ENCODE data around the gene AP3B2.

AP3B2 gene

DNA sequence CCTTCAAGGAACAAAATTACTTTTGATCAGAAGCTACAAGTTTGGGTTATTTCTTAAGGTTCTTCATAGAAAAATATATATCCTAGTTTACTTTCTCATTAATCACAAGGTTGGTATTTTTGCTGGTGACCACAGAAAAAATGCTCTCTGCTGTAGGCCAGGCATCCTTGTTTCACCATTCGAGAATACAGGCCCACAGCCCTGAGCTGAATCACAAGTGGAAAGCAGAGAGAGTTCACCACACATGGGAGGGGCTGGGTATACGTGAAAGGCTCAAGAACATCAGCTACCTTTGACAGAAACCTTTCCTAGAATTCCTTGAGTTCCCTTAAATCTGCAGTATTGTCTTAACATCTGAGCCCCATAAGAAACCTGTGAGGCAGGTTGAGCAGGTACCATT is 85.7 kb downstream of the AP3B2 start:
- H3K4me3 ChIP-seq (ENCODE audit: low read length) = no peak overlapping the region
- TF ChIP-seq ZNF274 (IDR thresholded peaks at IDR 0.05; ENCODE audit: low read depth, low read length) = no peak

DNA sequence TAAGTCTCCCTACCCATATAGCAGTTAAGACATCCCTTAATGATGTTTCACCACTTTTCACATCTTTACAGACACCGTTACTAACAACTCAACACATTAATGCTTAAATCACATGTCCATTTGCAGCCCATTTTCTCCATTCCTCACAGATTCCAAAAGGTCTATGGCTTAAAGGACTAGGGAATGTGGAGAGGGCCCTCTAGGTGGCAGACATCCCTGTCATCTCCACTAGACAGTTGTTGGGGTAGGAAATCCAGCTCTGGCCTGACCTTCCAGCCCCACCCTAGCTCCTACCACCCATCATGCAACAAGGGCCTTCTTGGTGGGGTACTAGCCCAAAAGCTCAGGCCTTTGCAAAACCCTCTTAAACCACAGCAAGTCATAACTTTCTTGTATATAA is 87.7 kb downstream of the AP3B2 start:
- no peak overlapping the region for H3K4me3 ChIP-seq (ENCODE audit: low read length)
- TF ChIP-seq ZNF274 (IDR thresholded peaks at IDR 0.05; ENCODE audit: low read depth, low read length) = no peak

DNA sequence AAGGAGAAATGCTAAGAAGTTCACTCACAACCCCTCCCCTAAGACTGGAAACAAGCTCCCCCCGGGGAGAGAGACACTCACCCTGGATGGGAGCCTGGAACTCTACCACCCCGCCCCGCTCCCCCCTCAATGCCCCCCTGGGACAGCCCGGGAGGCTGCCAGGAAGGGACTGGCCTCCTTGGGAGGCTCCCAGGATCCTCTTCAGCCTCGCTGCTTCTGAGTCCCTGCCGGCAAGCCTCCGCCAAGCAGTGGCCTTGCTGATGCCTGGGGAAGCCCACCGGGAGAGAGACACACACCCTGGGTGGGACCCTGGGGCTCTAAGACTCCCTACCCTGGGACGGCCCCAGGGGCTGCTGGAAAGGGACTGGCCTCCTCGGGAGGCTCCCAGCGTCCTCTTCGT is 95.9 kb downstream of the AP3B2 start:
- H3K4me3 ChIP-seq (ENCODE audit: low read length) = no peak overlapping the region
- no peak for TF ChIP-seq ZNF274 (IDR thresholded peaks at IDR 0.05; ENCODE audit: low read depth, low read length)

DNA sequence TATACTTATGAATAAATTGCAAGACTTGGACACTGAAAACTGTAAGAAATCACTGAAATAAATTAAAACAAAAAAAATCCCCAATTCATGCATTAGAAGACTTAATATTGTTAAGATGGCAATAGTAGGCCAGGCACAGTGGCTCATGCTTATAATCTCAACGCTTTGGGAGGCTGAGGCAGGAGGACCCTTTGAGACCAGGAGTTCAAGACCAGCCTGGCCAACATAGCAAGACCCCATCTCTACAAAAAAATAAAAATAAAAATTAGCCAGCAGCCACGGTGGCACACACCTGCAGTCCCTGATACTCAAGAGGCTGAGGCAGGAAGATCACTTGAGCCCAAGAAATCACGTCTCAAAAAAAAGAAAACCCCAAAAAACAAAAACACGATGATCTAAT is 98.3 kb downstream of the AP3B2 start:
- H3K4me3 ChIP-seq (ENCODE audit: low read length) = no peak overlapping the region
- no peak for TF ChIP-seq ZNF274 (IDR thresholded peaks at IDR 0.05; ENCODE audit: low read depth, low read length)

Data from GM08714 (cell line).